ENCODE data around the gene ZXDA. TPM values are rescaled to one million over a fixed set of nuclear protein-coding genes. Genes with fewer than 3 reads are reported as not detected.
A peak's percentile ranks its signal among the peaks of the same experiment; 100 is the strongest.
"Not testable (repeated sequence)": the region's sequence is repeated elsewhere in the genome, so short reads cannot be mapped to it uniquely, and the experiment has no call there.

ZXDA gene
- 4.2 TPM in 2 replicates for total RNA-seq (2014; rRNA removed; shearing (Covaris generic))

GRCh38 chrX:57910287-57910912 is at the start of gene ZXDA:
Gene ZXDA, minus strand, starts transcription at chrX:57910458. Its CDS starts 38 bp downstream, at chrX:57910420.
- DNase-seq (ENCODE audit: low read depth): not testable (repeated sequence)

- no peak for DNase-seq (ENCODE audit: low read depth)
These were observed 42.0 kb upstream of the ZXDA start for GRCh38 chrX:57952320-57952678.

- DNase-seq (ENCODE audit: low read depth): no peak
These were observed 41.5 kb upstream of the ZXDA start for GRCh38 chrX:57951666-57952319.

- no peak for DNase-seq (ENCODE audit: low read depth)
These were observed 23.1 kb upstream of the ZXDA start for GRCh38 chrX:57933321-57933720.

- DNase-seq (ENCODE audit: low read depth): no peak
These were observed 22.0 kb upstream of the ZXDA start for GRCh38 chrX:57932266-57932665.

- no peak for DNase-seq (ENCODE audit: low read depth)
These were observed 19.8 kb upstream of the ZXDA start for GRCh38 chrX:57930051-57930450.

GRCh38 chrX:57929373-57929772 is 19.1 kb upstream of the ZXDA start:
- DNase-seq (ENCODE audit: low read depth): peak; percentile 31

GRCh38 chrX:57925806-57926205 is 15.5 kb upstream of the ZXDA start:
- DNase-seq (ENCODE audit: low read depth): no peak

GRCh38 chrX:57918750-57919436 is 8.6 kb upstream of the ZXDA start:
- peak; percentile 49 for DNase-seq (ENCODE audit: low read depth)

- DNase-seq (ENCODE audit: low read depth): no peak
These were observed 5.4 kb upstream of the ZXDA start for GRCh38 chrX:57915680-57916079.

- peak; percentile 35 for DNase-seq (ENCODE audit: low read depth)
These were observed 517 bp downstream of the ZXDA start for GRCh38 chrX:57909595-57910286.

GRCh38 chrX:57908972-57909594 is 1.2 kb downstream of the ZXDA start:
- not testable (repeated sequence) for DNase-seq (ENCODE audit: low read depth)

GRCh38 chrX:57906790-57907189 is 3.5 kb downstream of the ZXDA start:
- peak; percentile 72 for DNase-seq (ENCODE audit: low read depth)

- DNase-seq (ENCODE audit: low read depth): peak; percentile 28
These were observed 5.1 kb downstream of the ZXDA start for GRCh38 chrX:57905141-57905540.

GRCh38 chrX:57904176-57904880 is 5.9 kb downstream of the ZXDA start:
- DNase-seq (ENCODE audit: low read depth): no peak

GRCh38 chrX:57902633-57903032 is 7.6 kb downstream of the ZXDA start:
- no peak for DNase-seq (ENCODE audit: low read depth)

- no peak for DNase-seq (ENCODE audit: low read depth)
These were observed 8.8 kb downstream of the ZXDA start for GRCh38 chrX:57901466-57901865.

- DNase-seq (ENCODE audit: low read depth): peak; percentile 67
These were observed 9.3 kb downstream of the ZXDA start for GRCh38 chrX:57900975-57901374.

GRCh38 chrX:57899906-57900305 is 10.4 kb downstream of the ZXDA start:
- DNase-seq (ENCODE audit: low read depth): no peak

- no peak for DNase-seq (ENCODE audit: low read depth)
These were observed 11.2 kb downstream of the ZXDA start for GRCh38 chrX:57899064-57899463.

- DNase-seq (ENCODE audit: low read depth): no peak
These were observed 38.8 kb downstream of the ZXDA start for GRCh38 chrX:57871463-57871862.

Data from RPMI7951 (cell line).